Measurements from ENCODE around the gene BANF2.

BANF2 gene

DNA sequence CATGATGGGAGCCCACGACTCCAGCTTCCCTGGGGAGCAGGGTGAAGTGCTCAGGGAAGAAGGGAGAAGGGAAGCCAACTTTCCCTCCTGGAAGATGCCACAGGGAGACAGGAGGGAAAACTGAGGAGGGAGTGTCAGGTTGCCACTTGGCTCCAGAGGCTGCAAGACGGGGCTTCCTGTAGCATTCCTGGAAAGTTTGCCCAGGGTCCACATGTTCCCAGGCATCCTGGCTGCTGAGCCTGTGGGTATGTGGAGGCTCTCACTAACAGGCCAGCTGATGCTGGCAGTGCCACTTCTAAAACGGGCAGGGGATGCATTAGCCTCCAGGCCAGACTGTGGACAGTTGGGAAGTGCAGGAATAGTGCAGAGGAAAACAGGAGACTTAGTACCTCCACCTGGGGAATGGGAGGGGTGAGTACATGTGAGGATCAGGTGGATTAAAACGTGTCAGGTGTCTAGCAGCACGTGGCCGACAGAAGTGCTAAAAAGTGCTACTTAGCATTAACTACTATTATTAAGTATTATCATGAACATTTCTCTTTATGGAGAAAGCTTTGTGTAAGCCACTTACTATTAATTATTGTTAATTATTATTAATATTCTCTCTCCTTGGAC is 33.2 kb downstream of the BANF2 start:
- TF ChIP-seq EZH2 (IDR thresholded peaks at IDR 0.05; ENCODE audit: borderline replicate concordance, low read depth, low read length, severe bottlenecking), result no peak
- Histone ChIP-seq H3K9me3 (ENCODE audit: insufficient read depth, low read length, severe bottlenecking) (no peaks in the 10 kb centered on the region), H3K27me3 (ENCODE audit: insufficient read depth, low read length, poor library complexity) (no peaks in the 10 kb centered on the region), H3K4me2 (ENCODE audit: insufficient read depth, low read length) (no peak overlapping the region), H4K20me1 (ENCODE audit: insufficient read depth, low read length) (peaks cover 6% of the 10 kb centered on the region; the same call in 1 of the 2 replicates), H3K4me1 (ENCODE audit: insufficient read depth, low read length) (no peaks in the 10 kb centered on the region), H2AFZ (ENCODE audit: low read depth, low read length) (no peak overlapping the region), H3K36me3 (ENCODE audit: insufficient read depth, low read length) (no peaks in the 10 kb centered on the region), H3K4me3 (ENCODE audit: low read depth in 1 of 2, low read length in 2 of 2) (no peak overlapping the region), H3K27ac (ENCODE audit: low read length) (no peak overlapping the region), H3K79me2 (ENCODE audit: insufficient read depth, low read length) (no peaks in the 10 kb centered on the region), H3K9ac (ENCODE audit: low read depth, low read length) (no peak overlapping the region)
- ATAC-seq (ENCODE audit: insufficient read depth, low read depth), result no peak
- no peak for DNase-seq

DNA sequence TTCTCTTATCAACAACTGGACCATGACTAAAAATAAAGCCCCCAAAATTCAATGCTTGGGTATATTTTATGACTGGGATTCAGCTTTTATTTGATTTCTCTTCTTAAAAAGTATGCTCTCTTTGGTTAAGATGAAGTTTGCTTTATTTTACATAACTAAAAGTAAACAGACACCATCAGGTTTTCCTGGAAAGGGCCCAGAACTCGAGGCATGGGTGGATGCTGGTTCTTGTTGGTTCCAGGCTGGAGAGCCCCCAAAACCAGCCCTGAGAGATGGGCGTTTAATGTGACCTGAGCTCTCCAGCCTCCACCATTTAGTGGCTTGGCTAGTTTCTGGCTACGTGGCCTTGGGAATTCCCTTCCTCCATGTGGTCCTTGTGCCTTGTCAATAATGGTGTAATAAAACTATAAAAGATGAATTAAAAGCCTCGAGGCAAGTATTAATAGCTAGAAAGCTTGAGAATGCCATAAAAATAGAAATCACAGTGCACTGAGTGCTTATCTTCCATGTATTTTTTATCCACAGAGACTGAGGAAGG is 34.1 kb downstream of the BANF2 start:
- Histone ChIP-seq H3K27me3 (ENCODE audit: insufficient read depth, low read length, poor library complexity) (no peaks in the 10 kb centered on the region), H3K9me3 (ENCODE audit: insufficient read depth, low read length, severe bottlenecking) (no peaks in the 10 kb centered on the region), H3K9ac (ENCODE audit: low read depth, low read length) (no peak overlapping the region), H2AFZ (ENCODE audit: low read depth, low read length) (no peak overlapping the region), H3K36me3 (ENCODE audit: insufficient read depth, low read length) (no peaks in the 10 kb centered on the region), H3K27ac (ENCODE audit: low read length) (no peak overlapping the region), H3K79me2 (ENCODE audit: insufficient read depth, low read length) (no peaks in the 10 kb centered on the region), H3K4me1 (ENCODE audit: insufficient read depth, low read length) (no peaks in the 10 kb centered on the region), H3K4me2 (ENCODE audit: insufficient read depth, low read length) (no peak overlapping the region), H3K4me3 (ENCODE audit: low read depth in 1 of 2, low read length in 2 of 2) (no peak overlapping the region), H4K20me1 (ENCODE audit: insufficient read depth, low read length) (peaks cover 6% of the 10 kb centered on the region; the same call in 1 of the 2 replicates)
- ATAC-seq (ENCODE audit: insufficient read depth, low read depth) (no peak), DNase-seq (no peak)
- TF ChIP-seq, protein P1, sequence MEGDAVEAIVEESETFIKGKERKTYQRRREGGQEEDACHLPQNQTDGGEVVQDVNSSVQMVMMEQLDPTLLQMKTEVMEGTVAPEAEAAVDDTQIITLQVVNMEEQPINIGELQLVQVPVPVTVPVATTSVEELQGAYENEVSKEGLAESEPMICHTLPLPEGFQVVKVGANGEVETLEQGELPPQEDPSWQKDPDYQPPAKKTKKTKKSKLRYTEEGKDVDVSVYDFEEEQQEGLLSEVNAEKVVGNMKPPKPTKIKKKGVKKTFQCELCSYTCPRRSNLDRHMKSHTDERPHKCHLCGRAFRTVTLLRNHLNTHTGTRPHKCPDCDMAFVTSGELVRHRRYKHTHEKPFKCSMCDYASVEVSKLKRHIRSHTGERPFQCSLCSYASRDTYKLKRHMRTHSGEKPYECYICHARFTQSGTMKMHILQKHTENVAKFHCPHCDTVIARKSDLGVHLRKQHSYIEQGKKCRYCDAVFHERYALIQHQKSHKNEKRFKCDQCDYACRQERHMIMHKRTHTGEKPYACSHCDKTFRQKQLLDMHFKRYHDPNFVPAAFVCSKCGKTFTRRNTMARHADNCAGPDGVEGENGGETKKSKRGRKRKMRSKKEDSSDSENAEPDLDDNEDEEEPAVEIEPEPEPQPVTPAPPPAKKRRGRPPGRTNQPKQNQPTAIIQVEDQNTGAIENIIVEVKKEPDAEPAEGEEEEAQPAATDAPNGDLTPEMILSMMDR (IDR thresholded peaks at IDR 0.05; ENCODE audit: borderline replicate concordance, extremely low read depth, low read length, poor library complexity, severe bottlenecking), result no peak
- TF ChIP-seq EZH2 (IDR thresholded peaks at IDR 0.05; ENCODE audit: borderline replicate concordance, low read depth, low read length, severe bottlenecking), result no peak

DNA sequence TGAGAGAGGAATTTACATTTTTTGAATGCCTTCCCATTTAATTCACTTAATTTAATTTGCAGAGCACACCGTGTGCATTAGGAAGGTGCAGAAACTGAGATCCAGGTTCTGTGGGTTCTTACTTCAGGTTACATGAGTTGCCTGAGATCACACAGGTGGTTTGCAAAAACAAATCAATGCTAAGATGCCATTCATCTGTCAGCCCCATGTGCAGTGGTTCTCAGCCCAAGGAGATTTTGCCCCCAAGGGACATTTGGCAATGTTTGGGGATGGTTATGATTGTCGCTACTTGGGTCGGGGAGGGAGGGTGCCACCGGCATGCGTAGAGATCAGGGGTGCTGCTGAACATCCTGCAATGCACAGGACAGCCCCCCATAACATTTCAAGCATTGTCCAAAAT is 34.6 kb downstream of the BANF2 start:
- no peak overlapping the region for H3K4me3 ChIP-seq (ENCODE audit: low read depth in 1 of 2, low read length in 2 of 2)

More for the DNA sequence above, 34.6 kb downstream of the BANF2 start:
- Histone ChIP-seq H3K9me3 (ENCODE audit: insufficient read depth, low read length, severe bottlenecking) (no peaks in the 10 kb centered on the region), H3K36me3 (ENCODE audit: insufficient read depth, low read length) (no peaks in the 10 kb centered on the region), H3K79me2 (ENCODE audit: insufficient read depth, low read length) (no peaks in the 10 kb centered on the region), H3K4me1 (ENCODE audit: insufficient read depth, low read length) (no peaks in the 10 kb centered on the region), H3K9ac (ENCODE audit: low read depth, low read length) (no peak overlapping the region), H3K4me2 (ENCODE audit: insufficient read depth, low read length) (no peak overlapping the region), H3K27me3 (ENCODE audit: insufficient read depth, low read length, poor library complexity) (no peaks in the 10 kb centered on the region), H2AFZ (ENCODE audit: low read depth, low read length) (no peak overlapping the region), H3K27ac (ENCODE audit: low read length) (no peak overlapping the region), H4K20me1 (ENCODE audit: insufficient read depth, low read length) (peaks cover 6% of the 10 kb centered on the region; the same call in 1 of the 2 replicates)
- no peak for TF ChIP-seq EZH2 (IDR thresholded peaks at IDR 0.05; ENCODE audit: borderline replicate concordance, low read depth, low read length, severe bottlenecking)
- TF ChIP-seq, protein P1 (IDR thresholded peaks at IDR 0.05; ENCODE audit: borderline replicate concordance, extremely low read depth, low read length, poor library complexity, severe bottlenecking), result no peak
- DNase-seq (no peak), ATAC-seq (ENCODE audit: insufficient read depth, low read depth) (no peak)
